NCI-H2196 (cell line): Measurements from ENCODE around the gene PNPLA7.
A peak's percentile ranks its signal among the peaks of the same experiment; 100 is the strongest.
"Not testable (repeated sequence)": the region's sequence is repeated elsewhere in the genome, so short reads cannot be mapped to it uniquely, and the experiment has no call there.

Source experiments
- DNase-seq: peaks from one replicate; lab custom pipeline; 2025; ENCODE audit not compliant: unreplicated experiment; lab: John Stamatoyannopoulos, UW

PNPLA7 gene

DNA sequence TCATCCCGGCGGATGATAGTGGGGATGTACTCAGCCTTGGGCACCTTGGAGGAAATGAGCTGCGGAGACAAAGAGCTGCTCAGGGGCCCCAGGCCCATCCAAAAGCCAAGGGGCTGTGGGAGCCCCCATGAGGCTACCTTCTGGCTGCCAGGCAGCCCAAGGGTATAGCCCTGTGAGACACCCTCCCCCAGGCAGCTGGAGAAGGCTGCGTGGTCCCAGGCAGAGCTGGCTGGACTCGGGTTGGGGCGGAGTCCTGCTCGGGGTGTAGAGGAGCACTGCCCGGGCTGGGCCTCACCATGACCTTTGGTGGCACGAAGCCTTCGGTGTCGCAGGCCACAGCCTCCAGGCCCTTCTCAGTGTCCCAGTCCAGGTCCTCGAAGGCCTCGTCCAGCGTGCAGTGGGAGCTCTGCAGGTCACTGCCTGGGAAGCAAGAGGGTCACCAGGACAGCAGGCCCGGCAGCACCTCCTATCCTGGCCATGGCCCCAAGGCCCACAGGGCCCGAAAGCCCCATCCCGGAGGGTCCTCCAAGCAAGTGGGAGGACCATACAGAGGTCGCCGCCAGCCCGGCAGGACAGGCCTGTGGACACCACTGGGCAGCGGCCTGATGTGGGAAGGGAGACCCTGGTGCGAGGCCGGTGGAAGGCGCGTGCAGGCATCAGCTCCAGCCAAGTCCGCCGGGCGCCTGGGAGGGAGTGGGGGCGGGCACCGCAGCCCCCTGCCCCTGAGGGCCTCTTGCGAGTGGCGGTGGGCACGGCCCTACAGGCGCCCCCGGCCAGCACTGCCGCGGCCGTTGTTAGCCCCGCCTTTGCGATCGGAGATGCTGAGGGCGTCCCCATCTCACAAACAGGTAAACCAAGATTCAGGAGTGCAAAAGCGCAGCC, 97.2 kb downstream of the PNPLA7 start:
- DNase-seq, result no peak

DNA sequence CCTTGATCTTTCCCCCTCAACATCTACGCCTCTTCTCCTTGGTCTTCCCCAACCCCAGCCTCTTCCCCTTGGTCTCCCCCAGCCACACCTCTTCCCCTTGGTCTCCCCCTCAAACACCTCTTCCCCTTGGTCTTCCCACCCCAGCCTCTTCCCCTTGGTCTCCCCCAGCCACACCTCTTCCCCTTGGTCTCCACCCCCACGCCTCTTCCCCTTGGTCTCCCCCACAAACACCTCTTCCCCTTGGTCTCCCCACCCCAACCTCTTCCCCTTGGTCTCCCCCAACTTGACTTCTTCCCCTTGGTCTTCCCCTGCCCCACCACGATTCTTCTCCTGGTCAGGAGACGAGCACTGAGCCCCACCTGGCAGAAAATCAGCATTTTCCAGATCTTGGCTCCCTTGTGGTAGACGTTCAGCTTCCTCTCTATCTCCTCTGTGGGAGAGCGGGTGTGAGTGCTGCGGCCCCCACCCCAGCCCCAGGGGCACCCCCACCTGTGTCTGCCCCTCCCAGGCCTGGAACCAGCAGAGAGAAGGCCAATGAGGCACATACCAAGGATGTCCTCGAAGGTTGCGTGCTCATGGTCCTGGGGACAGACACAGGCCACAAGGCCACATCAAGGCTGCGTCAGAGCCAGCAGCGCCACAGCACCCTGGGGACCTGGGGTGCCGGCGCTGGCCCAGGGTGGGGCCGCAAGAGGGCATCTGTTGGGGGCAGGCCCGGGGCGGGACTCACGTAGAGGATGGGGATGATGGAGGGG, 98.0 kb downstream of the PNPLA7 start:
- DNase-seq, result no peak

- DNase-seq, result not testable (repeated sequence)
Observed at GRCh38 chr9:137451264-137452005, 98.8 kb downstream of the PNPLA7 start.

DNA sequence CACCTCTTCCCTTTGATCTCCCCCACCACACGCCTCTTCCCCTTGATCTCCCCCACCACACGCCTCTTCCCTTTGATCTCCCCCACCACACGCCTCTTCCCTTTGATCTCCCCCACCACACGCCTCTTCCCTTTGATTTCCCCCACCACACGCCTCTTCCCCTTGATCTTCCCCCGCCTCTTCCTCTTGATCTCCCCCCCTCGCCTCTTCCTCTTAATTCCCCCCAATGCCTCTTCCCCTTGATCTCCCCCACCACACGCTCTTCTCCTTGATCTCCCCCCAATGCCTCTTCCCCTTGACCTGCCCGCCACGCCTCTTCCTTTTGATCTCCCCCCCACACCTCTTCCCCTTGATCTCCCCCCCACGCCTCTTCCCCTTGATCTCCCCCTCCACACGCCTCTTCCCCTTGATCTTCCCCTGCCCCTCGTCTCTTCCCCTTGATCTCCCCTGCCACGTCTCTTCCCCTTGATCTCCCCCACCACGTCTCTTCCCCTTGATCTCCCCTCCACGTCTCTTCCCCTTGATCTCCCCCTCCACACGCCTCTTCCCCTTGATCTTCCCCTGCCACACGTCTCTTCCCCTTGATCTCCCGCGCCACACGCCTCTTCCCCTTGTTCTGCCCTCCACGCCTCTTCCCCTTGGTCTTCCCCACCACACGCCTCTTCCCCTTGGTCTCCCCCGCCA, 99.5 kb downstream of the PNPLA7 start:
- not testable (repeated sequence) for DNase-seq

GRCh38 chr9:137449931-137450538, 100.2 kb downstream of the PNPLA7 start:
- no peak for DNase-seq

DNA sequence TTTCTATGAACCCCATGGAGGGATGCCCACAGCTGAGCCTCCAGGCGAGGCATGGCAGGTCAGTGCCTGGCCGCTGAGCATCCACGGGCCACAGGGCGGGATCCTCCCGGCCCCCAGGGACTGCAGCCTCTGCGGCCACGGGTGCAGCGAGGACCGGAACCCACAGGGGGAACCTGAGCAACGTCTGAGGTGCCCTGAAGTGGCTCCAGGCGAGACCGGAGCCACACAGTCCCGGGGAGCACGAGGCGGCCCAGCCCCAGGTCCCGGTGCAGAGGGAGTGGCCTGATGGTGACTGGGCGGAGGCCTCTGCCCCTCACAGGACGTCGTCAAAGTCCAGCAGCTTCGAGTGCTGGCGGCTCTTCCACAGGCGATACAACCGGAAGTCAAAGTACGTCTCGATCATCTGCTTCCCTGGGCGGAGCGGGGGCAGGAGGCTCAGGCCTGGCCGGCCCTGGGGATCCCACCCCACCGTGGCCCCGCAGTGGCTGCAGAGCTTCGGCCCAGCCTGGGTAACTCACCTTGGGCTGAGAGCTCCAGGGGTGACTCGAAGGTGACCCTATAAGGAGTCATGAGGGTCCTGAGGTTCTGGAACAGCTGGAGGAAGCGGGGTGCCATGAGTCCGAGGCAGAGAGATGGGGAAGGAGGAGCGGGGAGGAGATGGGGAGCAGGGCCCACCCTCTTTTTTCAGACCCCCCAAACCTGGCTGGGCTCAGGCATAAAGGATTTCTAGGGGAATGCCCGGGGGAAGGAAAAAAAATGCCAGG, 100.9 kb downstream of the PNPLA7 start:
- no peak for DNase-seq

GRCh38 chr9:137448602-137448962, 101.6 kb downstream of the PNPLA7 start:
- no peak for DNase-seq

GRCh38 chr9:137447722-137448601, 102.2 kb downstream of the PNPLA7 start:
- no peak for DNase-seq

DNA sequence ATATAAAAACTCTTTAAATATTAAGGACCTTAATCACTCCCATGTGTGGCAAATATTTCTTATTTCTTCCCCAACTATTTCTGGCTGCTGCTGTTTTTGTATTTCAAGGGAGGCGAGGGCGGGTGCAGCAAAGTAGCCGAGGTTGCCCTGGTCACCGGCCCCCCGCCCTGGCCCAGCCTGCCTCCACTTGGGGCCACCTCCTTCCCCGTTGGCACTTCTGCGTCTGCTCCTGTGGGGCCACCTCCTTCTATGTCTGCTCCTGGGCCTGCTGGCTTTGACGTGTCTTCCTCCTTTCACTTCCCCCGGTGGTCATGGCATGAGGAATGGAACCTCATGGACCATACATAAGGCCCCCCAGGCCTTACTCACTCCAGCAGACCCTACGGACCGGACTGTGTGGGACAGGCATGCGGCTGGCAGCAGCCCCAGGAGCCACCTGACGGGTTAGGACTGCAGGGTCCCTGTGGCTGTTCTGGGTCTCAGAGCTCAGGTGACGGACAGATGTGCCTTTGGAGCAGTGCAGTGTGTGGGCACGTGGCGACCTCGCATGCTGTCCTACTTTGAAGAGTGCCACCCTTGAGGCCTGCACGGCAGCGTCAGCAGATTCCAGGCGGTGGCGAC, 103.2 kb downstream of the PNPLA7 start:
- no peak for DNase-seq

DNA sequence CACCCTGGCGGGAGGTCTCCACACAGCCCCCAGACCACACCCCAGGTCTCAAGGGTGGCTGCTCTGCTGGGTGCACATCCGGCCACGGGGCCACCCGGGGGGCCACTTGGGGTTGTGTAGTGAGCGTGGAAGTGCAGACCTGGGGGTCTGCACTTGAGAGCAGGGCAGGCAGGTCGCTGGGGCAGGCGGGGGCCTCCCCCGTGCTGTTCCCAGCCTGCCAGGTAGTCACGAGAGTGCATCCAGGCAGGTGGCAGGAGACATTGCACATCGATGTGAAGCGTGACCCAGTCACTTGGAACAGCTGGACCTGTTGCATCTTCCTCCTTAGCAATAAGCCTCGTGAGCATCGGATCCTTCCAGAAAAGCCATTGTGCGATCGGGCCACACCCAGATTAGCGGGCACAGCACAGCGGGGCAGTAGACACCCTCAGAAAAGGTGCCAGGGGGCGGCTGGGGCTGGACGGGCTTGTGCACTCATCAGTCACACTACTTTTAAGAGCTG, 104.2 kb downstream of the PNPLA7 start:
- DNase-seq, result no peak

- peak; percentile 69 for DNase-seq
Observed at GRCh38 chr9:137445275-137445807, 104.9 kb downstream of the PNPLA7 start.

DNA sequence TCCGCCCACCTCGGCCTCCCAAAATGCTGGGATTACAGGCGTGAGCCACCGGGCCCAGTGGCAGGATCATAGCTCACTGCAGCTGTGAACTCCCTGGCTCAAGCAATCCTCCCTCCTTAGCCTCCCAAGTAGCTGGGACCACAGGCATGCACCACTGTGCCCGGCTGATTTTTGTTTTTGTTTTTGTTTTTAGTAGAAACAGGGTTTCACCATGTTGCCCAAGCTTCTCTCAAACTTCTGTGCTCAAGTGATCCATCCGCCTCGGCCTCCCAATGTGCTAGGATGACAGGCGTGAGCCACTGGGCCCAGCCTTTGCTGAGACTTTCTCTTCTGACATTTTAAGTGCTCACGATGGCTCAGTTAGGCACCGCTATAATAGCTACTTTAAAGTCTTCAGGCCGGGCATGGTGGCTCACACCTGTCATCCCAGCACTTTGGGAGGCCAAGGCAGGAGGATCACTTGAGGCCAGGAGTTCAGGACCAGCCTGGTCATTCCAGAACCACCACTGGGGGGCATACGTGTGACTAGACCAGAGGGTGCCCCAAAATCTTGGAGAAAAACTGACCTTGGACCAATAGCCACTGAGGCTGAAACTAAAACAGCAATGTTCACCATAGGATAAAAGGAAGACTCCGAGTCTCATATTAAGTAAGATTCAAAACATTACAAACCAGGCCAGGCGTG, 106.0 kb downstream of the PNPLA7 start:
- no peak for DNase-seq

DNA sequence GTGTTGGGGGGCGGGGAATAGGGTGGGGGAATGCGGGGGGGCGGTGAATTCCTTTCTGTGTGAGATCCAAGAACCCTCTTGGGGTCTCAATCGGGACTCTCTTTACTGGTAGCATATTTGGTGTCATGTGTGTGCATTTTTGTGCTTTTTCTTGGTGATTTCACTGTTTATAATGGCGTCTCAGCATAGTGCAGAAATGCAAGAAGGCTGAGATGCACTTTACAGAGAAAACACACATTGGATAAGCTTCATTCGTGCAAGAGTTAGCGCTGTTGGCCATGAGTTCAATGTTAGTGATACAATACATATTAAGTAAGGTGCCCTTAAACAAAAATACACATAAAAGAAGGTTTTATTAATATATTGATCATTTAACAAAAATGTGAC, 108.3 kb downstream of the PNPLA7 start:
- no peak for DNase-seq

DNA sequence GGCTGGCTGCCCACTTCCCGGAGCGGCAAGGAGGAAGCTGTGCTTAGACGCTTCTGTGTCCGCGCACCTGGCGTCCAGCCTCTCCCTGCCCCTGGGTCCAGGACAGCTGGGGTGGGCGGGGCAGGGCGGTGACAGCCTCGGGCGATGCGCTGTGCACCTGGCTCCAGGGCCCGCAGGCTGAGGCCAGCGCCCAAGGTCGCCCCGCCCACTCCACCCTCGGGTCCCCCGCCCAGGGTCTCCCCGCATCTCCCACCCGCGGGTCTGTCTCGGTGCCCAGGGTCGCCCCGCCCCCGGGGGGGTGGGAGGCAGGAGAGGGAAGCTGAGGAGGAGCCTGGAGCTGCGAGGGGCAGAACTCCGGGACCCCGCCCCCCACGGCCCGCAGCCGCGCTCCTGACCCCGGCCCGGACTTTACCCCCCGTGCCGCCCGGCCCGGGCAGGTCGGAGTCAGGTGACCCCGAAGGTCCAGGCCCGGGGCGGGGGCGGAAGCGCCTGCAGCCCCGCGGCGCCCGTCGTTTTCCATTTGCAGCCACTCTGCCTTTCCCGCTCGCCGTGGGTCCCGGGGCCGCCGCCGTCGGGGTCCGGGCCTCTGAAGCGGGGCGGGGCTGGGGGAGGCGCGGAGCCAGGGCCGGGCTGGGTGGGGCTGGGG, 108.8 kb downstream of the PNPLA7 start, which contains the start of gene ENTPD8:
ENTPD8 (minus strand) TSS at position 69 of the 646 bp plus-strand sequence. CDS start 3,072 bp downstream, outside the sequence.
- DNase-seq, result peak; percentile 88

DNA sequence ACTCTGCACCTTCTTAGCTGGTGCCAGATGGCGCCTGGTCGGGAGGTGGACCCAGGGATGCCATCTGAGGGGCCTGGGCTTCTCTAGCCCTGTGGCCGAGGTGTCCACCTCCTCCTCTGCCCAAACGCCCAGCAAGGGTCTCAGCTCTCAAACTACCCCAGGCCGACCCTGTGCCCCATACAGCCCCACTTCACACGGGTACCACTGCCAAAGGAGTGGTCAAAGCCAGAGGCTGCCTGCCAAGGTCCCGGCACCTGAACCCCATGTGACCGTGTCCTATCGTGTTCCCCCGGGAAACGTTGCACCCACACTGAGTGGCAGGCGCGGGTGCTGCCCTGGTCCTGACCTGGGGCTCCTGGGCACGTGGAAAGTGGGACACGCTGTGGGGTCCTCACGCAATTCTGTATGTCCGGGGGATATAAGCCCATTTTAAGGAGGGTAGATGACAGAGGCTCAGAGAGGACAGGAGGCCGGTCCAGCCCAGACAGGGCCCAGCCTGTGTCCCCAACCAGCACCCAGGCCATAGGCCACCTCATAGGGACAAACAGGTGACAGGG, 111.0 kb downstream of the PNPLA7 start:
- no peak for DNase-seq

DNA sequence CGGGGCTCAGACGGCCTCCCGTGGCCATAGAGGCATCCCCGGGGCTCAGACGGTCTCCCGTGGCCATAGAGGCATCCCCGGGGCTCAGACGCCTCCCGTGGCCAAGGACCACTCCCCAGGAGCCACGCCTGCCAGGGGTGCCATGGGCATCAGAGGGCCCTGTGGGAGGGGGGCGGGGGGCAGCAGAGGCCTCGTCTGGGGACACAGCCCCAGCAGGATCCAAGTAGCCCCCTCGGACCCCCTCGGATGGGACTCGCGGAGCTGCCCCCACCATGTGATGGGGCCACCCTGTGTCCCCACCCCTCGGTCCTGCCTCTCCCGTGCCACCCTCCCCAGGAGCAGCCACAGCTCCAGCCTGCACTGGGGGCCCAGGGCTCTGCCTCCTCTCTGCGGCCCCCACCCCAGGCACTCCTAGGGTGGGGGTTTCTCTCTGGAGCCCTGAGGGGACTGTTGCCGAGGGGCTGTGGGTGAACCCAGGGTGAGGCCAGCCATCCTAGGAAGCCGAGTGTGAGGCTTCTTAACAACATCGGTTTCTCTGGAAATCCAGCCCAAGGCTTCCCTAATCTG, 111.5 kb downstream of the PNPLA7 start:
- DNase-seq, result no peak
